Measurements from ENCODE around the gene EMID1.

The EMID1 gene

GRCh38 chr22:29205594-29206371 is at the start of gene EMID1:
EMID1 (plus strand) TSS chr22:29205896; CDS start chr22:29206039, 143 bp downstream.
- Histone ChIP-seq H3K27ac (ENCODE audit: low read length) (no peak within 1 kb of the TSS), H3K36me3 (ENCODE audit: control insufficient read depth in 2 of 2, insufficient read depth in 2 of 2, low read length in 2 of 2) (no peaks in the 10 kb centered on the region), H3K9ac (ENCODE audit: low read length in 2 of 2) (peak within 1 kb of the TSS in 1 of 2 donors; percentile 29), H3K9me3 (ENCODE audit: control insufficient read depth in 2 of 2, low read length in 2 of 2) (no peaks in the 10 kb centered on the region), H3K4me3 (ENCODE audit: low read length in 2 of 2) (peak within 1 kb of the TSS; percentile 45 to 71), H3K27me3 (ENCODE audit: control insufficient read depth in 1 of 2, insufficient read depth in 2 of 2, low read length in 2 of 2) (no peaks in the 10 kb centered on the region), H3K4me1 (ENCODE audit: control insufficient read depth, insufficient read depth, low read length) (peaks cover 12% of the 10 kb centered on the region)

- Histone ChIP-seq H3K9me3 (ENCODE audit: control insufficient read depth in 2 of 2, low read length in 2 of 2) (no peaks in the 10 kb centered on the region), H3K4me1 (ENCODE audit: control insufficient read depth, insufficient read depth, low read length) (peaks cover 12% of the 10 kb centered on the region), H3K27me3 (ENCODE audit: control insufficient read depth in 1 of 2, insufficient read depth in 2 of 2, low read length in 2 of 2) (peaks cover 0 to 2% of the 10 kb centered on the region in 2 donors), H3K9ac (ENCODE audit: low read length in 2 of 2) (no peak overlapping the region), H3K4me3 (ENCODE audit: low read length in 2 of 2) (no peak overlapping the region), H3K36me3 (ENCODE audit: control insufficient read depth in 2 of 2, insufficient read depth in 2 of 2, low read length in 2 of 2) (no peaks in the 10 kb centered on the region), H3K27ac (ENCODE audit: low read length) (no peak overlapping the region)
Measured at GRCh38 chr22:29155966-29156365, 49.7 kb upstream of the EMID1 start.

- peaks cover 0 to 2% of the 10 kb centered on the region in 2 donors for H3K27me3 ChIP-seq (ENCODE audit: control insufficient read depth in 1 of 2, insufficient read depth in 2 of 2, low read length in 2 of 2)
- no peaks in the 10 kb centered on the region for H3K9me3 ChIP-seq (ENCODE audit: control insufficient read depth in 2 of 2, low read length in 2 of 2)
- no peak overlapping the region for H3K27ac ChIP-seq (ENCODE audit: low read length)
- peaks cover 12% of the 10 kb centered on the region for H3K4me1 ChIP-seq (ENCODE audit: control insufficient read depth, insufficient read depth, low read length)
- H3K36me3 ChIP-seq (ENCODE audit: control insufficient read depth in 2 of 2, insufficient read depth in 2 of 2, low read length in 2 of 2), result no peaks in the 10 kb centered on the region
- H3K9ac ChIP-seq (ENCODE audit: low read length in 2 of 2), result no peak overlapping the region
- no peak overlapping the region for H3K4me3 ChIP-seq (ENCODE audit: low read length in 2 of 2)
Measured at GRCh38 chr22:29156507-29156906, 49.2 kb upstream of the EMID1 start.

GRCh38 chr22:29157759-29158535 is 47.7 kb upstream of the EMID1 start:
- no peak overlapping the region for H3K9ac ChIP-seq (ENCODE audit: low read length in 2 of 2)
- no peaks in the 10 kb centered on the region for H3K9me3 ChIP-seq (ENCODE audit: control insufficient read depth in 2 of 2, low read length in 2 of 2)
- peaks cover 0 to 2% of the 10 kb centered on the region in 2 donors for H3K27me3 ChIP-seq (ENCODE audit: control insufficient read depth in 1 of 2, insufficient read depth in 2 of 2, low read length in 2 of 2)
- H3K4me3 ChIP-seq (ENCODE audit: low read length in 2 of 2), result no peak overlapping the region
- H3K36me3 ChIP-seq (ENCODE audit: control insufficient read depth in 2 of 2, insufficient read depth in 2 of 2, low read length in 2 of 2), result no peaks in the 10 kb centered on the region
- H3K4me1 ChIP-seq (ENCODE audit: control insufficient read depth, insufficient read depth, low read length), result peaks cover 5% of the 10 kb centered on the region
- no peak overlapping the region for H3K27ac ChIP-seq (ENCODE audit: low read length)

GRCh38 chr22:29158546-29158945 is 47.1 kb upstream of the EMID1 start:
- H3K4me3 ChIP-seq (ENCODE audit: low read length in 2 of 2), result no peak overlapping the region
- peaks cover 5% of the 10 kb centered on the region for H3K4me1 ChIP-seq (ENCODE audit: control insufficient read depth, insufficient read depth, low read length)
- H3K9ac ChIP-seq (ENCODE audit: low read length in 2 of 2), result no peak overlapping the region
- H3K9me3 ChIP-seq (ENCODE audit: control insufficient read depth in 2 of 2, low read length in 2 of 2), result no peaks in the 10 kb centered on the region
- no peaks in the 10 kb centered on the region for H3K36me3 ChIP-seq (ENCODE audit: control insufficient read depth in 2 of 2, insufficient read depth in 2 of 2, low read length in 2 of 2)
- H3K27ac ChIP-seq (ENCODE audit: low read length), result no peak overlapping the region
- H3K27me3 ChIP-seq (ENCODE audit: control insufficient read depth in 1 of 2, insufficient read depth in 2 of 2, low read length in 2 of 2), result peaks cover 0 to 2% of the 10 kb centered on the region in 2 donors

GRCh38 chr22:29163808-29164207 is 41.9 kb upstream of the EMID1 start:
- Histone ChIP-seq H3K36me3 (ENCODE audit: control insufficient read depth in 2 of 2, insufficient read depth in 2 of 2, low read length in 2 of 2) (no peaks in the 10 kb centered on the region), H3K9ac (ENCODE audit: low read length in 2 of 2) (no peak overlapping the region), H3K27me3 (ENCODE audit: control insufficient read depth in 1 of 2, insufficient read depth in 2 of 2, low read length in 2 of 2) (no peaks in the 10 kb centered on the region), H3K4me1 (ENCODE audit: control insufficient read depth, insufficient read depth, low read length) (no peaks in the 10 kb centered on the region), H3K27ac (ENCODE audit: low read length) (no peak overlapping the region), H3K4me3 (ENCODE audit: low read length in 2 of 2) (no peak overlapping the region), H3K9me3 (ENCODE audit: control insufficient read depth in 2 of 2, low read length in 2 of 2) (no peaks in the 10 kb centered on the region)

GRCh38 chr22:29165321-29166060 is 40.2 kb upstream of the EMID1 start:
- Histone ChIP-seq H3K27ac (ENCODE audit: low read length) (no peak overlapping the region), H3K9ac (ENCODE audit: low read length in 2 of 2) (no peak overlapping the region), H3K9me3 (ENCODE audit: control insufficient read depth in 2 of 2, low read length in 2 of 2) (no peaks in the 10 kb centered on the region), H3K4me1 (ENCODE audit: control insufficient read depth, insufficient read depth, low read length) (no peaks in the 10 kb centered on the region), H3K27me3 (ENCODE audit: control insufficient read depth in 1 of 2, insufficient read depth in 2 of 2, low read length in 2 of 2) (peaks cover 0 to under 1% of the 10 kb centered on the region in 2 donors), H3K4me3 (ENCODE audit: low read length in 2 of 2) (no peak overlapping the region), H3K36me3 (ENCODE audit: control insufficient read depth in 2 of 2, insufficient read depth in 2 of 2, low read length in 2 of 2) (no peaks in the 10 kb centered on the region)

- Histone ChIP-seq H3K4me3 (ENCODE audit: low read length in 2 of 2) (no peak overlapping the region), H3K9ac (ENCODE audit: low read length in 2 of 2) (no peak overlapping the region), H3K9me3 (ENCODE audit: control insufficient read depth in 2 of 2, low read length in 2 of 2) (no peaks in the 10 kb centered on the region), H3K4me1 (ENCODE audit: control insufficient read depth, insufficient read depth, low read length) (no peaks in the 10 kb centered on the region), H3K27ac (ENCODE audit: low read length) (no peak overlapping the region), H3K27me3 (ENCODE audit: control insufficient read depth in 1 of 2, insufficient read depth in 2 of 2, low read length in 2 of 2) (peaks cover 0 to 2% of the 10 kb centered on the region in 2 donors), H3K36me3 (ENCODE audit: control insufficient read depth in 2 of 2, insufficient read depth in 2 of 2, low read length in 2 of 2) (no peaks in the 10 kb centered on the region)
Measured at GRCh38 chr22:29166180-29166579, 39.5 kb upstream of the EMID1 start.

- Histone ChIP-seq H3K36me3 (ENCODE audit: control insufficient read depth in 2 of 2, insufficient read depth in 2 of 2, low read length in 2 of 2) (no peaks in the 10 kb centered on the region), H3K9me3 (ENCODE audit: control insufficient read depth in 2 of 2, low read length in 2 of 2) (no peaks in the 10 kb centered on the region), H3K27ac (ENCODE audit: low read length) (no peak overlapping the region), H3K27me3 (ENCODE audit: control insufficient read depth in 1 of 2, insufficient read depth in 2 of 2, low read length in 2 of 2) (peaks cover 0 to 2% of the 10 kb centered on the region in 2 donors), H3K9ac (ENCODE audit: low read length in 2 of 2) (no peak overlapping the region), H3K4me3 (ENCODE audit: low read length in 2 of 2) (no peak overlapping the region), H3K4me1 (ENCODE audit: control insufficient read depth, insufficient read depth, low read length) (no peaks in the 10 kb centered on the region)
Measured at GRCh38 chr22:29167032-29167911, 38.4 kb upstream of the EMID1 start.

- Histone ChIP-seq H3K4me3 (ENCODE audit: low read length in 2 of 2) (no peak overlapping the region), H3K4me1 (ENCODE audit: control insufficient read depth, insufficient read depth, low read length) (no peaks in the 10 kb centered on the region), H3K27me3 (ENCODE audit: control insufficient read depth in 1 of 2, insufficient read depth in 2 of 2, low read length in 2 of 2) (peaks cover 0 to 2% of the 10 kb centered on the region in 2 donors), H3K9me3 (ENCODE audit: control insufficient read depth in 2 of 2, low read length in 2 of 2) (peaks cover 0 to 3% of the 10 kb centered on the region in 2 donors), H3K9ac (ENCODE audit: low read length in 2 of 2) (no peak overlapping the region), H3K27ac (ENCODE audit: low read length) (no peak overlapping the region), H3K36me3 (ENCODE audit: control insufficient read depth in 2 of 2, insufficient read depth in 2 of 2, low read length in 2 of 2) (no peaks in the 10 kb centered on the region)
Measured at GRCh38 chr22:29171721-29172120, 34.0 kb upstream of the EMID1 start.

All from stomach smooth muscle (tissue), 2 donors.